Endothelial cell of umbilical vein (primary cell): ENCODE data around the gene THOP1.

ENCODE experiments used
- EZH2 ChIP-seq: IDR thresholded peaks from 2 replicates; pipeline ENCODE4 v1.6.1; 2012; ENCODE audit warnings: borderline replicate concordance, low read depth, mild to moderate bottlenecking, moderate library complexity, low read length, inconsistent platforms; ENCODE audit not compliant: severe bottlenecking
- TF ChIP-seq, protein P1 (sequence below), 2 donors: IDR thresholded peaks; 1 replicate in 1 of 2; 2 replicates in 1 of 2; pipeline ENCODE4 v1.5.1; 2011; ENCODE audit warnings: low read length in 2 of 2, mild to moderate bottlenecking in 2 of 2, moderate library complexity in 2 of 2, control low read depth in 1 of 2, inconsistent platforms in 1 of 2, low read depth in 1 of 2; ENCODE audit not compliant: insufficient read depth in 1 of 2; ENCODE audit errors: extremely low read depth in 1 of 2

- TF ChIP-seq, protein P1, sequence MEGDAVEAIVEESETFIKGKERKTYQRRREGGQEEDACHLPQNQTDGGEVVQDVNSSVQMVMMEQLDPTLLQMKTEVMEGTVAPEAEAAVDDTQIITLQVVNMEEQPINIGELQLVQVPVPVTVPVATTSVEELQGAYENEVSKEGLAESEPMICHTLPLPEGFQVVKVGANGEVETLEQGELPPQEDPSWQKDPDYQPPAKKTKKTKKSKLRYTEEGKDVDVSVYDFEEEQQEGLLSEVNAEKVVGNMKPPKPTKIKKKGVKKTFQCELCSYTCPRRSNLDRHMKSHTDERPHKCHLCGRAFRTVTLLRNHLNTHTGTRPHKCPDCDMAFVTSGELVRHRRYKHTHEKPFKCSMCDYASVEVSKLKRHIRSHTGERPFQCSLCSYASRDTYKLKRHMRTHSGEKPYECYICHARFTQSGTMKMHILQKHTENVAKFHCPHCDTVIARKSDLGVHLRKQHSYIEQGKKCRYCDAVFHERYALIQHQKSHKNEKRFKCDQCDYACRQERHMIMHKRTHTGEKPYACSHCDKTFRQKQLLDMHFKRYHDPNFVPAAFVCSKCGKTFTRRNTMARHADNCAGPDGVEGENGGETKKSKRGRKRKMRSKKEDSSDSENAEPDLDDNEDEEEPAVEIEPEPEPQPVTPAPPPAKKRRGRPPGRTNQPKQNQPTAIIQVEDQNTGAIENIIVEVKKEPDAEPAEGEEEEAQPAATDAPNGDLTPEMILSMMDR (IDR thresholded peaks at IDR 0.05; ENCODE audit: extremely low read depth in 1 of 2, insufficient read depth in 1 of 2, low read depth in 1 of 2, low read length in 2 of 2) = no peak
- no peak for TF ChIP-seq EZH2
Observed at GRCh38 chr19:2770055-2771013, 15.0 kb upstream of the THOP1 start.
